WTC11 (cell line): ENCODE data around the gene KRT14.

Source experiments
- ATF3 ChIP-seq: sonication (generic); formaldehyde crosslinking; conservative IDR thresholded peaks from 2 replicates; pipeline ENCODE4 v1.8.1; 2022; ENCODE audit warnings: mild to moderate bottlenecking, missing genetic modification reagents
- CTCF ChIP-seq: fragments of 200-600 bp; IDR thresholded peaks from 2 replicates; pipeline ENCODE4 v1.8.0; 2022; ENCODE audit warnings: antibody characterized with exemption
- E2F1 ChIP-seq: sonication (generic); formaldehyde crosslinking; IDR thresholded peaks from 2 replicates; pipeline ENCODE4 v1.8.0; 2022; ENCODE audit warnings: mild to moderate bottlenecking, missing genetic modification reagents
- FOXJ3 ChIP-seq: sonication (generic); formaldehyde crosslinking; IDR thresholded peaks from 2 replicates; pipeline ENCODE4 v1.9.0; 2021; ENCODE audit warnings: missing genetic modification reagents, mild to moderate bottlenecking, borderline replicate concordance
- IRF1 ChIP-seq: sonication (generic); formaldehyde crosslinking; IDR thresholded peaks from 2 replicates; pipeline ENCODE4 v1.8.0; 2023; ENCODE audit warnings: missing genetic modification reagents
- KAT7 ChIP-seq: sonication (generic); formaldehyde crosslinking; IDR thresholded peaks from 2 replicates; pipeline ENCODE4 v1.8.1; 2023; ENCODE audit warnings: missing genetic modification reagents, mild to moderate bottlenecking, borderline replicate concordance
- MAX ChIP-seq: sonication (generic); formaldehyde crosslinking; IDR thresholded peaks from 2 replicates; pipeline ENCODE4 v1.8.0; 2022; ENCODE audit warnings: mild to moderate bottlenecking, missing genetic modification reagents
- NR2C2 ChIP-seq: sonication (generic); formaldehyde crosslinking; IDR thresholded peaks from 2 replicates; pipeline ENCODE4 v1.8.0; 2022; ENCODE audit warnings: mild to moderate bottlenecking, missing genetic modification reagents
- ZBTB21 ChIP-seq: sonication (generic); formaldehyde crosslinking; IDR thresholded peaks from 2 replicates; pipeline ENCODE4 v1.8.1; 2023; ENCODE audit warnings: mild to moderate bottlenecking, missing genetic modification reagents, borderline replicate concordance
- ZNF219 ChIP-seq: sonication (generic); formaldehyde crosslinking; IDR thresholded peaks from 2 replicates; pipeline ENCODE4 v1.8.0; 2023; ENCODE audit warnings: missing genetic modification reagents, mild to moderate bottlenecking, borderline replicate concordance
- ZNF232 ChIP-seq: sonication (generic); formaldehyde crosslinking; IDR thresholded peaks from 2 replicates; pipeline ENCODE4 v1.8.0; 2022; ENCODE audit warnings: mild to moderate bottlenecking, missing genetic modification reagents

GRCh38 chr17:41619036-41619926 lies 32.6 kb upstream of the KRT14 start:
- TF ChIP-seq CTCF (no peak), IRF1 (CRISPR knock-in tag) (no peak), ATF3 (CRISPR knock-in tag) (no peak), ZNF232 (CRISPR knock-in tag) (no peak), ZBTB21 (CRISPR knock-in tag) (no peak), E2F1 (no peak), KAT7 (CRISPR knock-in tag) (no peak), MAX (CRISPR knock-in tag) (no peak), FOXJ3 (no peak), ZNF219 (CRISPR knock-in tag) (no peak), NR2C2 (CRISPR knock-in tag) (no peak)
